Heart right ventricle (tissue), 16 donors: Measurements from ENCODE around the gene RAD9A. TPM values are rescaled to one million over a fixed set of nuclear protein-coding genes. Genes with fewer than 3 reads are reported as not detected.

Experiments
- ATAC-seq, 8 donors: fragments of 200-7000 bp; cut with Tn5 transposase; one replicate each; pipeline ENCODE4 v1.9.1; 2020; ENCODE audit warnings: mild to moderate bottlenecking in 8 of 8, moderate library complexity in 8 of 8, moderate number of reproducible peaks in 1 of 8
- DNase-seq, 2 donors: peaks; one replicate each; pipeline ENCODE4 v3.0.0-alpha.2; 2020
- H3K27ac ChIP-seq, 10 donors: fragments of 200-600 bp; sonication (generic) in 2 of 10; one replicate each; pipeline versions ENCODE4 v1.5.0 to v1.8.0; 2020 to 2022; ENCODE audit warnings: mild to moderate bottlenecking in 3 of 10
- H3K27me3 ChIP-seq, 7 donors: fragments of 200-600 bp; one replicate each; pipeline ENCODE4 v1.8.0; 2021 to 2022; ENCODE audit warnings: mild to moderate bottlenecking in 2 of 7
- H3K36me3 ChIP-seq, 9 donors: fragments of 200-600 bp; sonication (generic) in 1 of 9; one replicate each; pipeline versions ENCODE4 v1.5.0 to v1.8.0; 2020 to 2022; ENCODE audit warnings: mild to moderate bottlenecking in 2 of 9
- H3K4me1 ChIP-seq, 9 donors: fragments of 200-600 bp; sonication (generic) in 1 of 9; one replicate each; pipeline versions ENCODE4 v1.5.0 to v1.8.0; 2020 to 2022; ENCODE audit warnings: mild to moderate bottlenecking in 4 of 9
- H3K4me3 ChIP-seq, 10 donors: fragments of 200-600 bp; sonication (generic) in 2 of 10; one replicate each; pipeline versions ENCODE4 v1.5.0 to v1.8.0; 2020 to 2022; ENCODE audit warnings: mild to moderate bottlenecking in 7 of 10, moderate library complexity in 2 of 10
- H3K9me3 ChIP-seq, 11 donors: fragments of 200-600 bp in 10 of 11; sonication (generic) in 2 of 11; one replicate each; pipeline versions ENCODE4 v1.5.0 to v1.8.0; 2013 to 2022; ENCODE audit warnings: mild to moderate bottlenecking in 2 of 11, control low read depth in 1 of 11, moderate library complexity in 1 of 11
- WGBS, 2 donors: extraction: QIAGEN DNeasy Blood & Tissue Kit; methylation state at CpG; one replicate each; pipeline ENCODE4 v1.1.7; 2013; ENCODE audit warnings: inconsistent platforms in 1 of 2; 5-methylcytosine and 5-hydroxymethylcytosine counted together
- intact Hi-C, 10 donors: fragments of 100-400 bp; cut with DNase I; formaldehyde crosslinking; loops; one replicate each; pipeline versions ENCODE4 v1.11.1 to v1.14.2; 2022
- polyA plus RNA-seq, 2 donors: library from polyadenylated mRNA; stranded (reverse); fragments of 200-250 nt; gene quantifications; one replicate each; pipeline ENCODE4 v1.2.3, GENCODE V29; 2013
- total RNA-seq, 10 donors: library from RNA; stranded (reverse); fragmentation: NEBNext Ultra II Directional in 3 of 10; extraction: Animal tissue kit (Norgen Biotek cat#: 25700) in 3 of 10; gene quantifications; one replicate each; pipeline versions ENCODE4 v1.2.1 to v1.2.4, GENCODE V29; 2021 to 2023
- TF ChIP-seq, protein P1 (sequence below), 9 donors: fragments of 200-600 bp; sonication (generic) in 2 of 9; IDR thresholded peaks; one replicate each; pipeline versions ENCODE4 v1.5.0 to v1.8.0; 2021 to 2022; ENCODE audit warnings: antibody characterized with exemption in 9 of 9, mild to moderate bottlenecking in 5 of 9, moderate library complexity in 1 of 9
- donor health status: Arrhythmogenic right ventricular cardiomyopathy.
- donor health status: ischemic (EF 13 %, LVEDD 7.1; RV severe dilation, severe dysfunction).
- donor health status: healthy with polysubstance abuse.
- donor health status: DM: no; HTN: yes; CAD: no.
- donor health status: DM: no; HTN: no; CAD: no.
- donor health status: ischemic (EF 25% LVEDD 6.9; RV normal size, moderate dysfunction).
- donor health status: ischemic (EF 25% LVEDD 5.7; RV mildly dilated, moderate dysfunction).
- donor health status: healthy.
- donor health status: DM: yes; HTN: yes; CAD: no.
- donor health status: Ischemic cardiomyopathy.
- donor health status: ischemic (EF 35%, LVEDD 5.7; RV mildly dilated, moderate dysfunction).
- donor health status: nonischemic (EF 11% LVEDD 7.7; RV severe dilation, severe dysfunction).
- donor health status: DM: yes; HTN: yes; CAD: no.
- donor health status: PGD.
- donor health status: ischemic (EF 29% LVEDD 5.4; RV normal size, mild dysfunction).
- donor health status: nonischemic (EF 23%, LVEDD 6.1; RV moderate dilation, normal function).

Gene RAD9A
- total and polyA plus RNA-seq, 12 donors: 4.8 to 15.0 (median 6.5) TPM

DNA sequence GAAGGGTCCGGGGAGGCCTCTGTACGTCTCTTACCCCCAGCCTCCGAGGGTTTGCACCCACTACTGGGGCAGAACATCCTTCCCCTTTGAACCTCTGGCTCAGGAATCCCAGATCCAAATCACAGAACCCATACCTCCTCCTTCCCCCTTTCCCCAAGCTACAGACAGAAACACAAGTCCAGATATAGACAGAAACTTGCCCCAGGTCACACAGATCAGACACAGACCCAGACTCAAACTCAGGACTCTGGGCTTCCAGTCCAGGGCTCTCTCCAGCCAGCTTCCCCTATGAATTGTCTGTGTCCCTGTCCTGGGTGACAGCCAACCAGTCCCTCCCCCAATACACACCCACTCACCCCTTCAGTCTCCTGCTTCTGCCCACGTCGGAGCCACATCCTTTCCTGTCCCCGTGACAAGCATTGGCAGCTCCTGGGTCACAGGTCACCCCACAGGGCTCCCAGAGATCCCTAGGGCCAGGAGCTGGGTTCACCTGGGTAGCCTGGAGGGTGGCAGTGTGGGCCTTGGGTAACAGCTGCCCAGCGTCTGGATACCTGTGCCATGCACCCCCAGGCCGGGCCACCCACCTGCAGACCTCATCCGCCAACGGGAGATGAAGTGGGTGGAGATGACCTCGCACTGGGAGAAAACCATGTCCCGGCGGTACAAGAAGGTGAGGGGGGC, 12.9 kb downstream of the RAD9A start:
- TF ChIP-seq, protein P1, sequence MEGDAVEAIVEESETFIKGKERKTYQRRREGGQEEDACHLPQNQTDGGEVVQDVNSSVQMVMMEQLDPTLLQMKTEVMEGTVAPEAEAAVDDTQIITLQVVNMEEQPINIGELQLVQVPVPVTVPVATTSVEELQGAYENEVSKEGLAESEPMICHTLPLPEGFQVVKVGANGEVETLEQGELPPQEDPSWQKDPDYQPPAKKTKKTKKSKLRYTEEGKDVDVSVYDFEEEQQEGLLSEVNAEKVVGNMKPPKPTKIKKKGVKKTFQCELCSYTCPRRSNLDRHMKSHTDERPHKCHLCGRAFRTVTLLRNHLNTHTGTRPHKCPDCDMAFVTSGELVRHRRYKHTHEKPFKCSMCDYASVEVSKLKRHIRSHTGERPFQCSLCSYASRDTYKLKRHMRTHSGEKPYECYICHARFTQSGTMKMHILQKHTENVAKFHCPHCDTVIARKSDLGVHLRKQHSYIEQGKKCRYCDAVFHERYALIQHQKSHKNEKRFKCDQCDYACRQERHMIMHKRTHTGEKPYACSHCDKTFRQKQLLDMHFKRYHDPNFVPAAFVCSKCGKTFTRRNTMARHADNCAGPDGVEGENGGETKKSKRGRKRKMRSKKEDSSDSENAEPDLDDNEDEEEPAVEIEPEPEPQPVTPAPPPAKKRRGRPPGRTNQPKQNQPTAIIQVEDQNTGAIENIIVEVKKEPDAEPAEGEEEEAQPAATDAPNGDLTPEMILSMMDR (IDR thresholded peaks at IDR 0.05): no peak
- no peaks in the 10 kb centered on the region for H3K9me3 ChIP-seq
- peaks cover 0 to 11% (median 0%) of the 10 kb centered on the region in 9 donors for H3K36me3 ChIP-seq
- peaks cover 0 to 11% (median 7%) of the 10 kb centered on the region in 7 donors for H3K27me3 ChIP-seq
- H3K4me1 ChIP-seq: peaks cover 0 to 86% (median 38%) of the 10 kb centered on the region in 9 donors
- peak overlapping the region in 4 of 10 donors; percentile 2 to 62 (median 20) for H3K4me3 ChIP-seq
- DNase-seq (no peak), ATAC-seq (no peak)
- peak overlapping the region in 2 of 10 donors; percentile 71 to 99 for H3K27ac ChIP-seq
- intact Hi-C loops: loop anchor here in 8 of 10 donors (5.0 kb wide), 3 partner anchors 63 to 103 kb away; partner anchors contain the start of genes TMEM134 (in 7 of the 8), CDK2AP2 (in 4 of the 8), PITPNM1 (in 4 of the 8) and AIP (in 1 of the 8)
- 76 to 80% methylated on average over 13 of the region's 13 CpGs for WGBS, 2 donors

DNA sequence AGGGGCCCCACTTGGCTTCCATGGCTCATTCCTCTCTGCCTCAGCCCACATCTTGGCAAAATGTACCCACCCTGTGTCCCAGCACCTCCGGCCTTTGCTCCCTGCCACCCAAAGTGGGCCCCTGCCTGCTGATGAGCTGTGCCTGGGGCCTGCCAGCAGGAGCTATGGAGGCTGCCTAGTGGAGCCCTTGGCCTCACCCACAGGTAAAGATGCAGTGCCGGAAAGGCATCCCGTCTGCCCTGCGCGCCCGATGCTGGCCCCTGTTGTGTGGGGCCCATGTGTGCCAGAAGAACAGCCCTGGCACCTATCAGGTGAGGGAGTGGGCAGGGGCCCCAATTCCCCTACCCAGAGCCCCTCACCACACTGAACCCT, 13.4 kb downstream of the RAD9A start:
- TF ChIP-seq, protein P1 (IDR thresholded peaks at IDR 0.05): no peak
- H3K4me3 ChIP-seq: peak overlapping the region in 1 of 10 donors; percentile 62
- 94 to 95% methylated on average over 6 of the region's 6 CpGs for WGBS, 2 donors
- peaks cover 0 to 86% (median 33%) of the 10 kb centered on the region in 9 donors for H3K4me1 ChIP-seq
- intact Hi-C loops: loop anchor here in 1 of 10 donors (5.0 kb wide), 1 partner anchor 62 kb away; the partner anchor contains the start of gene TMEM134
- ATAC-seq (no peak), DNase-seq (no peak)
- peaks cover 0 to 16% (median 10%) of the 10 kb centered on the region in 7 donors for H3K27me3 ChIP-seq
- peak overlapping the region in 1 of 10 donors; percentile 99 for H3K27ac ChIP-seq
- H3K36me3 ChIP-seq: peaks cover 0 to 5% (median 0%) of the 10 kb centered on the region in 9 donors
- H3K9me3 ChIP-seq: no peaks in the 10 kb centered on the region

DNA sequence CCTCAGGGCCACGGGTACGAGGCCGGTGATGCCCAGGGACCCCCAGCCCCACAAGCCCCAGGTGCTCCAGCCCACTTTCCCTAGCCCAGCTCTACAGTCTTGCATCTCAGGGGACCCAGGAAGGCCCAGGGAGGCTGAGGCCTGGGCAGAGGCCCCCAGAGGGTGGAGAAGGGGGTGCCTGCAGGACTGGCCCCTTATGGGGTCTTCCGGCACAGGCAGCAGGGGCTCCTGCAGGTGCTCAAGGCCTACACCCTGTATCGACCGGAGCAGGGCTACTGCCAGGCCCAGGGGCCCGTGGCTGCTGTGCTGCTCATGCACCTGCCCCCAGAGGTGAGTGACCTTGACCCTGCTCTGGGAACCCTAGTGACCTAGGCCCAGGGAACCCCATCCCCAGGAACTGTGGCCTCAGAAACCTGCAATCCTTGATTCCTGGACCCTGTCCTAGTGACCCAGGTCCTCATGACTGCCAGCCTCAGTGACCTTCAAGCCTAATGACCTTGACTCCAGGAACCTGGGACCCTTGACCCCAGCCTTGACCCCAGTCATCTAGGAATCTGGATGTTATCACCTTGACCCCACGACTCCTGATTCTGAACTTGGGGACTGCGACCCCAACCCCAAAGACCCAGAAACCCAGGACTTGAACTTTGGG, 14.0 kb downstream of the RAD9A start:
- Histone ChIP-seq H3K27me3 (peaks cover 0 to 22% (median 15%) of the 10 kb centered on the region in 7 donors), H3K9me3 (no peaks in the 10 kb centered on the region), H3K36me3 (no peaks in the 10 kb centered on the region), H3K4me3 (peak overlapping the region in 1 of 10 donors; percentile 62), H3K4me1 (peaks cover 0 to 83% (median 27%) of the 10 kb centered on the region in 9 donors), H3K27ac (peak overlapping the region in 1 of 10 donors; percentile 99)
- TF ChIP-seq, protein P1 (IDR thresholded peaks at IDR 0.05): no peak
- 84 to 93% methylated on average over 9 of the region's 9 CpGs for WGBS, 2 donors
- DNase-seq: no peak
- no peak for ATAC-seq
- intact Hi-C loops: loop anchor here in 1 of 10 donors (5.0 kb wide), 1 partner anchor 61 kb away; the partner anchor contains the start of gene TMEM134

DNA sequence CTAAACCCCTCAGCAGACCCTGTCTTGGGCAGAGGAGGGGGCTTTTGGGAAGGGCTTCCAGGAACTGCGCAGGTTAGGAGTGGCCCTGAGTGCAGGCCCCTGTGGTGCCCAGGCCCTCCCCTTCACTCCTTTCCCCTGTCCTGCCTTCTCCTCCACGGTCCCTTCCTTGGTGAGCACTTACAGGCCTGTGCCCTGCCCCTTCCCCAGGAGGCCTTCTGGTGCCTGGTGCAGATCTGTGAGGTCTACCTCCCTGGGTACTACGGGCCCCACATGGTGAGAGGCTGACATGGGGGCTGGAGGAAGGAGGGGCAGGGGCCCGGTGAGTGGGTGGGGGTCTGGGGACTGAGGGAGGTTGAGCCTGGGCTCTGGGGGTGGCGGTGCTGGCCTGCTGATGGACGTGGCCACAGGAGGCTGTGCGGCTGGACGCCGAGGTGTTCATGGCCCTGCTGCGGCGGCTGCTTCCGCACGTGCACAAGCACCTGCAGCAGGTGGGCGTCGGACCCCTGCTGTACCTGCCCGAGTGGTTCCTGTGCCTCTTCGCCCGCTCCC, 14.7 kb downstream of the RAD9A start:
- intact Hi-C loops: loop anchor here in 1 of 10 donors (5.0 kb wide), 1 partner anchor 61 kb away; the partner anchor contains the start of gene TMEM134
- TF ChIP-seq, protein P1 (IDR thresholded peaks at IDR 0.05): no peak
- no peaks in the 10 kb centered on the region for H3K36me3 ChIP-seq
- no peak for ATAC-seq
- DNase-seq: no peak
- peak overlapping the region in 1 of 10 donors; percentile 99 for H3K27ac ChIP-seq
- H3K9me3 ChIP-seq: no peaks in the 10 kb centered on the region
- peaks cover 0 to 29% (median 22%) of the 10 kb centered on the region in 7 donors for H3K27me3 ChIP-seq
- peaks cover 0 to 80% (median 23%) of the 10 kb centered on the region in 9 donors for H3K4me1 ChIP-seq
- 86 to 88% methylated on average over 18 of the region's 18 CpGs for WGBS, 2 donors
- H3K4me3 ChIP-seq: peak overlapping the region in 1 of 10 donors; percentile 2
